ENCODE data around the gene MCM3AP. TPM values are rescaled to one million over a fixed set of nuclear protein-coding genes. Genes with fewer than 3 reads are reported as not detected.
"Not testable (repeated sequence)": the region's sequence is repeated elsewhere in the genome, so short reads cannot be mapped to it uniquely, and the experiment has no call there.

Gene MCM3AP
- total RNA-seq, 1 donor from 2014 or later, result 92.2 TPM

GRCh38 chr21:46316708-46317324 lies 31.4 kb upstream of the MCM3AP start:
- no peaks in the 10 kb centered on the region for H3K27me3 ChIP-seq
- intact Hi-C loops (cut with DNase I), result no loop called here
- no peak overlapping the region for H3K27ac ChIP-seq
- no peaks in the 10 kb centered on the region for H3K36me3 ChIP-seq
- DNase-seq, result no peak
- TF ChIP-seq CTCF (IDR thresholded peaks at IDR 0.05), result no peak
- ATAC-seq, result no peak
- no peaks in the 10 kb centered on the region for H3K4me1 ChIP-seq
- no peaks in the 10 kb centered on the region for H3K9me3 ChIP-seq
- no peak overlapping the region for H3K4me3 ChIP-seq

- DNase-seq (no peak), ATAC-seq (no peak)
- H3K9me3 ChIP-seq, result no peaks in the 10 kb centered on the region
- no peak overlapping the region for H3K4me3 ChIP-seq
- H3K27ac ChIP-seq, result no peak overlapping the region
- H3K27me3 ChIP-seq, result no peaks in the 10 kb centered on the region
- H3K36me3 ChIP-seq, result no peaks in the 10 kb centered on the region
- intact Hi-C loops (cut with DNase I), result no loop called here
- TF ChIP-seq CTCF (IDR thresholded peaks at IDR 0.05), result no peak
- no peaks in the 10 kb centered on the region for H3K4me1 ChIP-seq
Measured at GRCh38 chr21:46314441-46315020, 29.1 kb upstream of the MCM3AP start.

- no peak overlapping the region for H3K27ac ChIP-seq
- no peaks in the 10 kb centered on the region for H3K4me1 ChIP-seq
- intact Hi-C loops (cut with DNase I), result no loop called here
- H3K27me3 ChIP-seq, result no peaks in the 10 kb centered on the region
- no peak for TF ChIP-seq CTCF (IDR thresholded peaks at IDR 0.05)
- no peaks in the 10 kb centered on the region for H3K36me3 ChIP-seq
- no peak overlapping the region for H3K4me3 ChIP-seq
- ATAC-seq (no peak), DNase-seq (no peak)
- no peaks in the 10 kb centered on the region for H3K9me3 ChIP-seq
Measured at GRCh38 chr21:46312949-46313348, 27.5 kb upstream of the MCM3AP start.

- no peaks in the 10 kb centered on the region for H3K4me1 ChIP-seq
- TF ChIP-seq CTCF (IDR thresholded peaks at IDR 0.05), result no peak
- no peaks in the 10 kb centered on the region for H3K27me3 ChIP-seq
- intact Hi-C loops (cut with DNase I), result no loop called here
- no peaks in the 10 kb centered on the region for H3K9me3 ChIP-seq
- H3K4me3 ChIP-seq, result no peak overlapping the region
- H3K27ac ChIP-seq, result no peak overlapping the region
- DNase-seq (no peak), ATAC-seq (no peak)
- H3K36me3 ChIP-seq, result no peaks in the 10 kb centered on the region
Measured at GRCh38 chr21:46311568-46311967, 26.2 kb upstream of the MCM3AP start.

- H3K4me3 ChIP-seq; H3K4me1 ChIP-seq; H3K27me3 ChIP-seq; H3K36me3 ChIP-seq; ATAC-seq; H3K9me3 ChIP-seq; intact Hi-C loops (cut with DNase I); H3K27ac ChIP-seq; DNase-seq: not testable (repeated sequence)
Measured at GRCh38 chr21:46310260-46310659, 24.8 kb upstream of the MCM3AP start.

GRCh38 chr21:46308431-46308830 lies 23.0 kb upstream of the MCM3AP start:
- DNase-seq, result no peak
- Histone ChIP-seq H3K27me3 (no peaks in the 10 kb centered on the region), H3K4me1 (no peaks in the 10 kb centered on the region), H3K4me3 (no peak overlapping the region), H3K27ac (no peak overlapping the region), H3K9me3 (no peaks in the 10 kb centered on the region), H3K36me3 (no peaks in the 10 kb centered on the region)
- intact Hi-C loops (cut with DNase I), result no loop called here
- TF ChIP-seq CTCF (IDR thresholded peaks at IDR 0.05), result no peak
- no peak for ATAC-seq

Measured in upper lobe of right lung (tissue), 1 donor.